Globus pallidus (tissue), 1 donor: ENCODE data around the gene ATP8B4.
A peak's percentile ranks its signal among the peaks of the same experiment; 100 is the strongest.

Experiments used
- DNase-seq: peaks from one replicate; pipeline ENCODE4 v3.0.0-alpha.2; 2015; ENCODE audit warnings: low spot score

The ATP8B4 gene

GRCh38 chr15:50064673-50065072 is 54.4 kb downstream of the ATP8B4 start:
- DNase-seq = no peak

GRCh38 chr15:50063226-50063625 is 55.8 kb downstream of the ATP8B4 start:
- no peak for DNase-seq

- DNase-seq = no peak
Measured at GRCh38 chr15:50061503-50061902, 57.5 kb downstream of the ATP8B4 start.

GRCh38 chr15:50059883-50060282 is 59.1 kb downstream of the ATP8B4 start:
- no peak for DNase-seq

GRCh38 chr15:50059203-50059772 is 59.7 kb downstream of the ATP8B4 start:
- no peak for DNase-seq

GRCh38 chr15:50057905-50058639 is 61.0 kb downstream of the ATP8B4 start:
- DNase-seq = peak; percentile 61

GRCh38 chr15:50057196-50057595 is 61.8 kb downstream of the ATP8B4 start:
- no peak for DNase-seq

GRCh38 chr15:50055750-50056157 is 63.3 kb downstream of the ATP8B4 start:
- DNase-seq = no peak

GRCh38 chr15:50055332-50055731 is 63.7 kb downstream of the ATP8B4 start:
- DNase-seq = no peak

GRCh38 chr15:50053055-50053856 is 65.8 kb downstream of the ATP8B4 start:
- no peak for DNase-seq

- peak; percentile 83 for DNase-seq
Measured at GRCh38 chr15:50051811-50052419, 67.1 kb downstream of the ATP8B4 start.

GRCh38 chr15:50050986-50051743 is 67.9 kb downstream of the ATP8B4 start:
- no peak for DNase-seq

- no peak for DNase-seq
Measured at GRCh38 chr15:50049871-50050270, 69.2 kb downstream of the ATP8B4 start.

GRCh38 chr15:50046867-50047266 is 72.2 kb downstream of the ATP8B4 start:
- DNase-seq = no peak

GRCh38 chr15:50046159-50046558 is 72.9 kb downstream of the ATP8B4 start:
- DNase-seq = no peak

- DNase-seq = no peak
Measured at GRCh38 chr15:50044904-50045303, 74.1 kb downstream of the ATP8B4 start.

GRCh38 chr15:50044406-50044805 is 74.6 kb downstream of the ATP8B4 start:
- DNase-seq = no peak

GRCh38 chr15:50042775-50043174 is 76.3 kb downstream of the ATP8B4 start:
- no peak for DNase-seq

GRCh38 chr15:50030456-50030855 is 88.6 kb downstream of the ATP8B4 start:
- DNase-seq = no peak

- no peak for DNase-seq
Measured at GRCh38 chr15:50028326-50028725, 90.7 kb downstream of the ATP8B4 start.

GRCh38 chr15:50024281-50024680 is 94.8 kb downstream of the ATP8B4 start:
- DNase-seq = no peak

- DNase-seq = no peak
Measured at GRCh38 chr15:50018491-50018890, 100.5 kb downstream of the ATP8B4 start.
